Upper lobe of left lung (tissue), 4 donors: Measurements from ENCODE around the gene IGHMBP2.
"Not testable (repeated sequence)": the region's sequence is repeated elsewhere in the genome, so short reads cannot be mapped to it uniquely, and the experiment has no call there.

Source experiments
- CTCF ChIP-seq, 6 experiments: fragments of 450-650 bp in 4 of 6; fragments of 200-600 bp in 2 of 6; sonication (generic) in 2 of 6; IDR thresholded peaks; one replicate each; pipeline ENCODE4 v1.5.1; 2016 to 2019; ENCODE audit warnings: antibody characterized with exemption in 6 of 6
- POLR2AphosphoS5 ChIP-seq, 2 donors: sonication (generic); formaldehyde crosslinking; IDR thresholded peaks; one replicate each; pipeline ENCODE4 v1.5.1; 2017; ENCODE audit warnings: antibody characterized with exemption in 2 of 2

GRCh38 chr11:68884827-68885226 is 18.9 kb upstream of the IGHMBP2 start:
- not testable (repeated sequence) for TF ChIP-seq CTCF, POLR2AphosphoS5 (IDR thresholded peaks at IDR 0.05)
